NCI-H1105 treated with DMSO at 0.1 percent for 48 hours (cell line): ENCODE results near the gene GNAQ.
A peak's percentile ranks its signal among the peaks of the same experiment; 100 is the strongest.
"Not testable (repeated sequence)": the region's sequence is repeated elsewhere in the genome, so short reads cannot be mapped to it uniquely, and the experiment has no call there.

ENCODE experiments used
- DNase-seq: peaks from one replicate; lab custom pipeline; 2025; lab: John Stamatoyannopoulos, UW

Gene GNAQ

DNA sequence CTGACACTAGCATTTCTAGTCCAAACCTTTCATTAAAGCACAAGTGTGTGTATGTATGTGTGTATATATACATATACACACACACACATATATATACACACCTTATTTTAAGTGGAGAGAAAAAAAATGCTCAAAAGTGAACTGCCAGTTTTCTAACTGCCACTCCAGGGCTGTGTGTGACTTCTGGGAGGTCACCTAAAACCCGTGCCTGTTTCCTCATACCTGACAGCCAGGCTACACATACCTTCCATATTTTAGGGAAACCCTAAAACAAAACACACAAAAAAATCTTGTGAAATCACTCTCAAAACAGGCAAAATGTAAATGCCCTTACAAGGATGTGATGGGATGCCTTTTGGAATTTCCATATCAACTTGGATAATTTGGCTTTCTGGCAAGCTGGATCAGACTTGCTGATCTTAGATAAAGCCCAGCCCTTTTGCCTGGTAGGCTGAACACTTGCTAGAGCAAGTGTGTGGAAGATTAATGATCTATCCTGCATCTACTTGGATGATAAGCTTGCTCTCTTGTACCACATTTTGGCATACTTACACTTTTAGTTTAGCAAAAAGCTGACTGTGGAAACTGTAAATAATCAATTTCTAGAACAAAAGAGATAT, 127.8 kb downstream of the GNAQ start:
- no peak for DNase-seq

DNA sequence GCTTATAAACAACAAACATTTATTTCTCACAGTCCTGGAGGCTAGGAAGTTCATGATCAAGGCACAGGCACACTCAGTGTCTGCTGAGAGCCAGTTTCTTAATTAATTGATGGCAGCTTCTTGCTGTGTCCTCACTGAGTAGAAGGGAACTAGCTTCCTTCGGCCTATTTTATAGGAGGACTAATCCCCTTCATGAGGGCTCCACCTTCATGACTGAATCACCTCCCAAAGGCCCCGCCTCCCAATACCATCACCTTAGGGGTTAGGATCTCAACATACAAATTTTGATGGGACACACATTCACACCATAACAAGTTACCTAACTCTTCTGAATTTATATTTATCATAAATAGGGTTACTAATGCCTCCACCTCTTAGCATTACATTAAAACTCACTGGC, 129.8 kb downstream of the GNAQ start:
- no peak for DNase-seq

DNA sequence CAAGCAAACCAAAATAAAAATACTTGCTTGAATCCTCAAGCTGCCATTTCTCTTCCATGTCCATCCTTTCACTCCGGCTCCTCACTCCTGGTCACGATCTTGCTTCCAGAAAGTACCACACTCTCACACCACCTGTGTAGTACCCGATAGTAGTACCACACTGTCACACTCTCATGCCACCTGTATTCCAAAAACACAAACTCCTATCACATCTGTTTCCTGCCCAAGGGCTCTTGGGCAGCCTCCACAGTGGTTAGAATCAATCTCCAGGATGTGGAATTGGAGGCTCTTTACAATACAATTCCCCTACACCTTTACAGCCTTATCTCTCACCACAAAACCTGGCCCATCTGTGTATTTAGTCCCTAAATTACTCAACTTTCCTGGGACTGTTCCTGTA, 130.6 kb downstream of the GNAQ start:
- DNase-seq, result no peak

DNA sequence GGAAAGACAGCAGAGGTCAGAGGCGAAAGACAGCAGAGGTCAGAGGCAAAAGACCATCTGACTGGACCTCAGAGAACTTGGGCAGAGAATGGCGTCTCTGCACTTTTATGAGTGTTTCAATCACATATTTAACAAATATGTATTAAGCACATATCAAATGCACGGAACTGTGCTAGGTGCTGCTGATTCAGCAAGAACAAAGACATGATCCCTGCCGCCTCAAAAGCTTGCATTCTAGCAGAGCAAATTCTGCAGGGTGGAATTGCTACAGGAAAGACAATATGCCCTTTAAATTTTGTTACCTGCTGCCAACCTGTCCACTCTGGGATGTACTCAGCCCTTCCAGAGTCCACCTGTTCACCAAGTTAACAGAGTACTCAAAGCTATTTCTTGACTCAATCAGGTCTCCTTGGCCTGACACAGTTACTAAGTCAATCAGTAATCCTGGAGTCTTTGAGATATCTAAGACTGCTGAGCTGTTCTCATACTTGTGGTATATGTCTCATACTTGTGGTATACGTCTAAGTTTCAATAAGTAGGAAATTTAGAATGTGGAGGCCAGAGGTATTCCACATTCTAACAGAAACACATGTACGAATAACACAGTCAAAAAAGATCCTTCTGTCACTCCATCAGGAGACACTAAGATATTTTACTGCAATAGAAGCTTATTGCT, 131.8 kb downstream of the GNAQ start:
- DNase-seq, result no peak

DNA sequence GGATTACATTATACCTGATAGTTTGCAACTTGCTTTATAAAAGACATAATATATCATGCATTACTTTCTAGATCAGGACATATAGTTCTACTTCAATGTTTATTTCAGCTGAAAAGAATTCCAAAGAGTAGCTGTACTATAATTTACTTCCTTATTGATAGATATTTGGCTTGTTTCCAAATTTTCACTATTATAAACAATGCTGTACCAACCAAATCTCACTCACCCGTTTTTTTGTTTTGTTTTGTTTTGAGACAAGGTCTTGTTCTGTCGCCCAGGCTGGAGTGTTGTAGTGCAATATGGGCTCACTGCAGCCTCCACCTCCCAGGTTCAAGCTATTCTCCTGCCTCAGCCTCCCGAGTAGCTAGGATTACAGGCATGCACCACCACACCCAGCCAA, 132.7 kb downstream of the GNAQ start:
- peak; percentile 6 for DNase-seq

DNA sequence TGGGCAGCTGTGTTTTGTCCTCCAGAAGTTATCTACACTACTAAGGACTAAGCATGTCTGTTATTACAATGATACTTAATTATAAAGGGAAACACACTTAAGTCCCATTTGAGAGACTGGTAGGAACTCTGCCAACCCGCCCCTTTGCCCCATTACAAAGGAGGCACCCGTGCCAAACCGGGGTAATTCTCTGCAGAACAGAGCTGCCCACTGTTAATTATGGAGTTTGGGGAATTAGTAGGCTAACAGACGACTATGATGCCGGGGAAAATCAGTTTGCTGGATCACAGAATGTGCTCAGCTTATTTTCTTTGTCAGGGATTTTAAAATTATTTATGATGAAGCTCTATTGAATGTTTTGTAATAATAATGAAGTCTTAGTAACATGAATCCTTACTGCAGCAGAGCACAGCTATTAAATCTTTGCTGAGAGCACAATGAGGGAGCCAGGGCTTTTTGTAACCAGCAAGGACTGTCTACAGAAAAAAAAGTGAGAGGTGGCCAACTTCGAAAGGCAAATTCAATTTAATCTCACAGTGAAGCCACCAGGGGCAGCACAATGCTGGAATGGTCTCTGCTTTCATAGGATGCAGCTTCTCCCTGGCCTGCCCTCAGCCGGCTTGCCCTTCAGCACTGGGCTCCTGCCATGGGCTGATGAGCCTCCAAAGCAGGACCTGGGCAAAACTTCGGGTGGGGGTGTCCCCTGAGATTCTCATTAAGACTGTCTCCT, 134.5 kb downstream of the GNAQ start:
- DNase-seq, result peak; percentile 98

DNA sequence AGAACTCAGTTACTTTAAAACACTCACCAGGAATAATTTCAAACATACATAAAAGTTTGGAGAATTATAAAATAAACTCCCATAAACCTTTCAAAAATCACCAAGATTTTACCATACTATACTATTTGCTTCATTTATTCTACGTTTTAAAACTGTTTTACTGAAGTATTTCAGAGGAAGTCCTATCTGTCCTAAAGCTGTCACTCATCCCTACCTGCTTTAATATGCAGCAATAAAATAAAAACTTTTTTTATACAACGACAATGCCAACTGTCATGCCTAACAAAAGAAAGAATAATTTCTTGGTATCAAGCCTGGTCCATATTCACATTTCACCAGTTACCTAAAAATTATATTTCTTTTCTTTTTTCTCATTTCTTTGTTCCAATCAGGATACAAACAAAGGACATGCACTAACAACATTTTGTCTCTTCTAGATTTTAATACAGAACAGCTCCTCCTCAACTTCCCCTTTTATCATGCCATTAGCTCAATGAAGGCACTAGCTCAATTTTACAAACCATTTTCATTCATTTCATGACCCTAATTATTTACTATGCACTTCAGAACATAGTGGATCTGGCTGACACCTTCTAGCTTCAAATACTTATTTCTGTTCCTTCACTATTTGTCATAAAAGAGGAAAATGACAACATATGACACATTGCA, 135.2 kb downstream of the GNAQ start:
- no peak for DNase-seq

DNA sequence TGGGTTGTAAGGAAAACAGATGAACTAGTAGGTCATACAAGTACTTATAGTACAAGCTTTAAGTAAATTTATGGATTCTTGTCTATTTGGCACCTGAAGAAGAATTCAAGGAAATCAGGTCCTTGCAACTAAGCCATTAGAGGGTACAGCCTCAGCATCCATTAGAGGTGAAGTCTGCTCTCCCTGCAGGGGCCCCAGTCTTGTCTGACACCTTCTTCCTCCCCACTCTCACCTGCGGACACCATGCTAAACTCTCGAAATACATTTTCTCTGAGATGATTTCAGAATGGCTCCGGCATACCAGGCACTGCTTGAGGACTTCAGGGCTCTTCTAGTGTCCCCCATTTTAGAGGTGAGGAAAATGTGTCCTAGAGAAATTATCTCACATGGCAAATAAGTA, 137.9 kb downstream of the GNAQ start:
- no peak for DNase-seq

DNA sequence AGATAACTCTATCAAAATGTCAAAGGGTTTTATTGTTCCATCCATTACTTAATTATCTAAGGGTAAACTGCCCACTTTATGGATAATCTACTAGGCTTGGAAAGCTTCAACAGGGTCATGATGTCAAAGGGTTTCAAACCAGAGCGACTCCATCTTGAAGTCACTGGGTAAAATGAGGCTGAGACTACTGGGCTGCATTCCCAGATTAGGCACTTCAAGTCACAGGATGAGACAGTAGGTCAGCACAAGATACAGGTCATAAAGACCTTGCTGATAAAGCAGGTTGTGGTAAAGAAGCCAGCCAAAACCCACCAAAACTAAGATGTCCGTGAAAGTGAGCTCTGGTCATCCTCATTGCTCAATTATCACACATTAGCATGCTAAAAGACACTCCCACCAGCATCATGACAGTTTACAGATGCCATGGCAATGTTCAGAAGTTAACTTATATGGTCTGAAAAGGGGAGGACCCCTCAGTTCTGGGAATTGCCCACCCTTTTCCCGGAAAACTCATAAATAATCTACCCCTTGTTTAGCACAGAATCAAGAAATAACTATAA, 138.6 kb downstream of the GNAQ start:
- no peak for DNase-seq

DNA sequence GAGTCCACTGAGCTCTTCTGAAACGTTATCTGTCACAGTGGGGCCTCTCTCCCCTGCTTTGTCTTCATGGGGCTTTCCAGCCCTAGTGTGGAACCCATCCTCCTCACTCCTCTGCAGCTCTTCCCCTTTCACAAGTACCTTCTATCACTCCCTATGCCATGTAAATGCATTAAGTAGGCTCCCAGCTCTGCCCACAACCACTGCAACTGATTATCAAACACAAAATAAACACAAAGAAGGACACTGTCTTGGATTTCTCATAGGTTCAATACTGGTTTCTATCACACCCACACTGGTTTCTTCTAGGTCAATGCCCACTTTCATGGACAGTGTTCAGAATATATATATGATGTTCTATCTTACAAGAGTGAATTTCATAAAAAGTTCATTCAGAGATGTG, 139.4 kb downstream of the GNAQ start:
- DNase-seq, result no peak

DNA sequence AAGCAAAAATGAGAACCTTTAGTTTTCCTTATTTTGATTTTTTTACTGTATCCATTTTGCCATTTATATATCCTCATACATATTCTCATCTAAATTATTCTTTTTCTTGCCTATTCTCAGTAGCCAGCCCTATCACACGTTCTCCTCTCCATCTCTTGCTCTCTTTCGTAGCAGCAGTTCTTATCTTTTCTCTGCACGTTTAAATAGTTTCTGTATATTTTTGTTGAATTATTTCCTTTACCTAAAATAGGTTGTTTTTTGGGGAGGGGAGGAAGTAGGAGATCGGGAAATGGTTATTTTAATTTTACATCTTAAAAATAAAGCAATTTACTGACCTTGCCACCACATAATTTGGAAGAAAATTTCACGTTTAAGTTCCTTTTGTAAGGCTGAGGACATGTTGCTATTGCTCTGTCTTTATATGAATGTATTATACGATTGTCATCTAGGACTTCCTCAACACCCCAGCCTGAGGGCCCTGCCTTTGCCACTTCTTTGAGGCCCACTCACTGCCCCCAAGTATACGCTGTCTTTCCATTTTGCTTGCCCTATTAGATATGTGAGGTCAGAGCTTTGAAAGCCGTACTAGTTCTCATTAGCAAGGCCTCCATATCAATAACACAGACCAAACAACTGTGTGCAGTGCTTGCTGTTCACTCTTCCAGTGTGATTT, 140.3 kb downstream of the GNAQ start:
- DNase-seq, result no peak

DNA sequence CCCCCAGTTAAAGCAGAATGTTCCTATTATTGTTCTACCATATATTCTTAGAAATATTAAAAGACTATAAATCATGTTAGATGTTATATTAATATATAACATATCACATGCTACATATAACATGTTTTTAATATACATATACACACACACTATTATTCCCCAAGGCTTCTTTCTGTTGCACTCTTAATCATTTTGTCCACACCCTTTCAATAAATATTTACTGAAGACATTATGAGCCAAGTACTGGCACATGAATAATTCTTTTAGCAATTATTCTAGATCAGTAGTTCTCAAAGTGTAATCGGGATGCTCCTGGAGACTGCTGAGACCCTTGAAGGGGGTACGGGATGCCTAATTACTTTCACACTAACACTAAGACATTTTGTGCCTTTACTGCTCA, 143.9 kb downstream of the GNAQ start:
- DNase-seq, result no peak

DNA sequence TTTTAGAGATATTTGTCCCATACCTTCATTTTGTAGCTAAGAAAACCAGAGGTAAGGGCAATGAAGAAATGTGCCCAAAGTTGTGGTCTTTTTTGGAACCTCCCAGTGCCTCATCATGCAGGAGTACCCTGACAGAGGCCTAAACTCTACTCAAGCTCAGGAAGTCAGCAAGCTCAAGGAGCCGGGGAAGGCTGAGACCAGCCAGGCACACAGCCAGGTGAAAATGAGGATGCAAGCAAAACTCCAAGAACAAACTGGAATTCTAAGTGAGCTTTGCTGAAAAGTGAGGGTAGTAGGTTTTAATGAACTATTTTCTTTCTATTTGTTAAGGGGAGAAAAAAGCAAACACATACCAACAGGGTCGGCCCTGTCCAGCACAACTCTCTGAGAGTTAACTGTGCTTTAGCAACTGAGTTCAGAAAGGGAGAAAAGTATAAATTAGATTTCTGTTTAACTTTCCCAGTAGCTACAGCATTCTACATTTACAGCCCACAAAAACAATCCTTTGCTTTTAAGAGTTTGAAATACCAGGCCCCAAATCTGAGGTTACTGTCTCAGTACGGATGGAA, 146.4 kb downstream of the GNAQ start:
- DNase-seq, result no peak

DNA sequence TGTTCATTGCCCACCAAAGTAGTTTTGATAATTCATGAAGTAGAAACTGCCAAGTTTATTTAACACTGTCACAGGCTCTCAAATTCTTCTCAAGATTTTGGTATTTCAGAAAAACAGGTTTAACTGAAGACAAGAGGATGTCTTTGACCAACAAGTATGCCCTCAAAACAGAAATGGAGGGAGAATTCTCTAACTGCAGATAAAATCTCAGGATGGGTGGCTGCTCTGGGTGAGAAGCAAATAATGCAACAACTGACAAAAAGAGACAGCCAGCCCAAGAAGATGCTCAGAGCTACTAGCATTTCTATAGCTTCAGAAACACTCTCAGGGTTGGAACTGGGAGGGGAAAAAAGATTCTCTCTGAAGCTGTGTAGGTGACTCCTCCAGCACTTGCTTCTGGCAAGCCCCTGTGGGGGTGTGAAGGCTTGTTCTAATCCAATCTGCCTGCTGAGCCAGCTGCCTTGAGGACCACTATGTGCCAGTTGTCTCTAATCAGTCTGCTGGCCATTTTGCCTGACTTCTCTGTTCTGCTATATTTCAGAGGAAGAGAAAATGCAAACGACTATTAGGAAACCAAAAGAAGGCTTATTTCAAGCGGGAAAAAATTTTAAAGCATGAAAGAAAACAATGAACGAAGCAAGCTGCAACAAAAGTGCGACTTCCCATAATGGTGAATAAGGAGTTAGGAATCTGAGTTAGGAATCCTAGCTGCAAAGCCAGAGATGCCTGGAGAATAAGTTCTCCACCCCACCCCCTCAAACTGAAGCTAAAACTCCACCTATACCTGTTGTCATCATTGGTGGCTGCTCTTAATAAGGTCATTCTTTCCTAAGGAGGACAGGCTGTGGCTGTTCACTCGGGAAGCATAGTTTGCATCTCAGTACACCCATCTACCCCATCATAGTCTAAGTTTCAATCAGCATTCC, 147.5 kb downstream of the GNAQ start:
- DNase-seq, result no peak

DNA sequence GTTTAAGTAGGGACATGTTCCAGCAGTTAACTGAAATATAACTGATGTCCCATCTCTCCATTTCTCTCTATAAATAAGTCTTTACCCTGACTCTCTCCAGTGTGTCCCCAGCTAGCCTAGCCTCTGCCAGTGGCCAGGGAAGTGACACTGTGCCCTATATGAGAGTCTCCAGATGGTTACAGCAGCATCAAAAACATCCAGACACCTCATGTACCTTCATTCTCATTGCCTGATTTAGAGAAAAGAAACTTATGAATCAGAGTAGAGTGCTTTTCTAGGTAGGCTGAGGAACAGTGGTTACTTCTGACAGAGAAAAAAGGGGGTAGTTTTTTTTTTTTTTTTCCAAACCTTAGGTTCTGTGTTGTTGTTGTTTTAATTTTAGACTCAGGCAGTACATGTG, 148.5 kb downstream of the GNAQ start:
- DNase-seq, result no peak

DNA sequence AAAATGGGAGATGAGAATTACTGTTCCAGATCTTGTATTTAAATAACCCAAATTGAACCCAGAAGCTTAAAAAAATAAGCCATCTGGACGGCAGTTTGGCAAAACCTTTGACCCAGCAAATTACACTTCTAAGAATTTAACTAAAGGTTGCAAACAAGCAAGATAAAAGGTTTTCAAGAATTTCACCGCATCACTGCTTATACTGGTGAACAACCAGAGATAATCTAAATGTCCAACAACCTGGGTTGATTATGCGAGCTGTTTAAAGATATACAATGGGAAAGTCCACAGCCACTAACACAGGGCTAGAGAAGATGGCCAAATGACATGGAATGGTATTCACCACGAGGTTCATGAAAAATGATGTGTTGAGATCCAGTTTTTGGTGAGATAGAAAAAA, 149.3 kb downstream of the GNAQ start:
- no peak for DNase-seq

DNA sequence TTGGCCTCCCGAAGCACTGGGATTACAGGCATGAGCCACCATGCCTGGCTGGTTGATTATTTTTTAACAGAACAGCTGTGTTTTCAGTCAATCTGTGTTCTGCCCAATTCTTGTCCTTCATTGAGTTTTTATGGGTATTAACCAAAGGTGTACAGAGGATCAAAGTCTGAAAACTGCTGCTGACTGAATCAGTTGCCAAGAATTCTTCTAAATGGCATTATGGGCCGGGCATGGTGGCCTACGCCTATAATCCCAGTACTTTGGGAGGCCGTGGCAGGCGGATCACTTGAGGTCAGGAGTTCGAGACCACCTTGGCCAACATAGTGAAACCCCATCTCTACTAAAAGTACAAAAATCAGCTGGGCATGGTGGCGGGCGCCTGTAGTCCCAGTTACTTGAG, 150.0 kb downstream of the GNAQ start:
- DNase-seq, result not testable (repeated sequence)

DNA sequence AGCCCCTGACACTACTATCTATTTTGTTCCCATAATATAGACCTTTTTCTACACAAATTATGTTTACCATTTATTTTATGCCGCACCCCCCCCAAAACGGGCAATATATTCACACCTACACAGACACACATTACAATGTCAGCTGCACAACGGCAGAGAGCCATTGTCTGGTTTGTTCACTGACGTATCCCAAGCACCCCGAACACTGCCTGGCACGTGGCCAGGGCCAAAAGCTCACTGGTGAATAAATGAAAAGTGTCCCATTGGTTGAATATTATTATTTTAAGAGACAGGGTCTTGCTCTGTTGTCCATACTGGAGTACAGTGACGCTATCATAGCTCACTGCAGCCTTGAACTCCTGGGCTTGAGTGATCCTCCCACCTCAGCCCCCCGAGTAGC, 150.5 kb downstream of the GNAQ start:
- DNase-seq, result no peak

DNA sequence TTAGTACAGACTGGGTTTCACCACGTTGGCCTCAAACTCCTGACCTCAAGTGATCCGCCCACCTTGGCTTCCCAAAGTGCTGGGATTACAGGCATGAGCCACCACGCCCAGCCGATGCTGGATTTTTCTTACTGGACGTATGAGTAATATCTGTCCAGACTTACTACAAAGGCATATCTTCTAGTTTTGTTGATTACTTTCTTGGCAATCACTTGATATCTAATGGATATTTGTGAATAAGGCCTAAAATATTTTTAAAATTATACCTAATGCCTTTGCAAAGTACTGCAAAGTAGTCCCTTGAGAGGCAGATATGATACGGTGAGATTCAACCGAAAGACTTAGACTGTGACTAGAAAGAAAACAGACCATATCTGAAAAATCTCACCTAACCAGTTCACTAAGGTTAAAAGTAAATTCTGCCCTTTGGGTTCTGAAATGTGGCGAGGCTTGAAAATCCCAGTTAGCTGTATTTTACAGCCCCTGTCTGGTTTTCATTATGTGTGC, 152.1 kb downstream of the GNAQ start:
- no peak for DNase-seq

DNA sequence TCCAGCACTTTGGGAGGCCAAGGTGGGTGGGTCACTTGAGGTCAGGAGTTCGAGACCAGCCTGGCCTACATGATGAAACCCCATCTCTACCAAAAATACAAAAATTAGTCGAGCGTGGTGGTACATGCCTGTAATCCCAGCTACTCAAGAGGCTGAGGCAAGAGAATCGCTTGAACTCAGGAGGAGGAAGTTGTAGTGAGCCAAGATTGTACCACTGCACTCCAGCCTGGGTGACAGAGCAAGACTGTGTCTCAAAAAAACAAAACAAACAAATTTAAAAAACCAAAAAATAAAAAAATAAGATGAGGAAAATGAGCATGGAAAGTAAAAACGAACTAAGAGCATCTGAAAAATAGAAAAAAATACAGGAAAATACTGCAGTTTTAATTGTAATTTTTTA, 152.8 kb downstream of the GNAQ start:
- not testable (repeated sequence) for DNase-seq
